Measurements from ENCODE around the gene TRIM6.
"Not testable (repeated sequence)": the region's sequence is repeated elsewhere in the genome, so short reads cannot be mapped to it uniquely, and the experiment has no call there.

TRIM6 gene

DNA sequence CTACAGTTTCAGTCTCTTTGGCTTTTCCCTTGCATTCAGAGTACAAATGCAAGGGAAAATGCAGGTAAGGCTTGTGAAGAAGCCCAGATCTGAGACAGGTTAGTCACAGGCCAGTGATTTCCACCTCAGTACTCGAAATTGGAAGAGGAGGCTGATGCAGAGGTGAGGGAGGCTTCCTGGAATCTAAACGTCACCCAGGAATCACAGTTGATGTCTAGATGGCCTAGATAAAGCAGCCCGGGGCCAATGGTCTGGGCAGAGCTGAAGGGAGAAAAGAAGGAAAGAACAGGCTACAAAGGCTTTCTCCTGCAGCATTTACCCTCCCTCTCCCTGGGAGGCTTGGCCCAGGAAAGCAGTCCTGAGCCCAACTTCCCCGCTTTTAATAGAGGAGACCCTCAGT, 8.5 kb downstream of the TRIM6 start:
- no peak for DNase-seq

GRCh38 chr11:5605849-5606248, 9.4 kb downstream of the TRIM6 start:
- no peak for DNase-seq

GRCh38 chr11:5608808-5609207, 12.4 kb downstream of the TRIM6 start:
- no peak for DNase-seq

DNA sequence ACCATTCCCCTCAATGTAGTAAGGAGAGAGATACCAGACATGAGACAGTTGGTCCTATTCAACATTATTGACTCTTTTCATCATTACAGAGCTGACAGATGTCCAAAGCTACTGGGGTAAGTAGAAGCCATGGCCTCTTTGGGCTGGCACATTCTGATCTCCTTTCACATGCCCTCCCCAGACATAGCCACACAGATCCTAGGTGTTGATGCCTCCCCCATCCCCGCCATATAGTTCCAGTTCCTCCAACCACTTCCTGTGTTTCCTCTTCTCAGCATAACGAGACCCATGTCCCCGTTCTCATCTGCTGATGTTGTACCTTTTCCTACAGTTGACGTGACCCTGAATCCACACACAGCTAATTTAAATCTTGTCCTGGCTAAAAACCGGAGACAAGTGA, 14.0 kb downstream of the TRIM6 start:
- DNase-seq, result no peak

DNA sequence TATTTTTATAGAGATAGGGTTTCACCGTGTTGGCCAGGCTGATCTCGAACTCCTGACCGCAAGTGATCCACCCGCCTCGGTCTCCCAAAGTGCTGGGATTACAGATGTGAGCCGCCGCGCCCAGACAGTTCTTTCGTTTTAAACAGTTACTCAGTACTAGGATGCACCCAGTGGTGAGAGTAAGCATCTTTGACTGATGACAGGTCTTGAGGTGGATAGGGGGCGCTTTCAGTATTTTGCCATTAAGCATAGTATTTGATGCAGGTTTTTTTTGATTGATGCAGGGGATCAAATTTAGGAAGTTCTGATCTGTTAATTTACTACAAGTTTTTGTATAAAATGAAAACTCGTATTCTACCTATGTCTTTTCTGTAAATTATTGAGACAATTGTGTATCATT, 15.2 kb downstream of the TRIM6 start:
- no peak for DNase-seq

GRCh38 chr11:5618807-5619206, 22.4 kb downstream of the TRIM6 start:
- no peak for DNase-seq

DNA sequence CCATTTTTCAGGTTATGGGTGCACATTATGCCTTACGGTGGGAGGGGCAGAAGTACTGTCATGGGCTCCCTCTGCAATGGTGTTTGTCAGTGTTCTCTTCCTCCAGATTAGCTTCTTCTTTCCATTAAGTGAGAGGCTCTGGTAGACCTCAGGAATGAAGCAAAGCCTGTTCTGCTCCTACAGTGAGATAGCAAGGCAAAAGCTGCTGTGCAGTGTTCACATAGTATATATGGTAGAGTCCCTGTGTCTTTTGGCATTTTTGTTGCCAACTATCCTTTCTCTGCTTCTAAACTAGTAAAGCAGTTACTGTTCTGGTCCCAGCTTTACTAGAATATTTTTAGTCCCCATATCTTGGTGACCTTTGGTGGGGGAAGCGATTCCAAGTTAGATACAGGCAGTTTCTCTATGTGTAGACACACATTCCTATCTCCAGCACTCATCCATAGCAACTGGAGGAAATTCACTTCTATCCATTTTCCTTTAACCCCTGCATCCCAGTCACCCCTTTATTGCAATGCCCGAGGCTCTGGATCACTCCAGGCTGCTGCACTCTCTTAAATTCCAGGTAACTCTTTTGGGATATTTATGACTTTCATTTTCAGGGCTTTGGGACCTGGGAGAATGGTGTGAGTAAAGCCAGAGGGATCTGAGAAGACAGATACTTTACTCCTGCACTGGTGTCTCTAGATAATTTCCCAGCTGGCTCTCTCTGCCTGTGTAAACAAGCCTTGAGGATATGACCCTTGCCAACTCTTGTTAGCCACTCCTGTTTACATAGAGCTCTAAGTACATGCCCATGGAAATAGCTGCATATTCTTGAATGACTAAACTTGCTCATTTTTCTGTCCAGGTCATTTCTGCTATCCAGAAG, 24.4 kb downstream of the TRIM6 start:
- no peak for DNase-seq

DNA sequence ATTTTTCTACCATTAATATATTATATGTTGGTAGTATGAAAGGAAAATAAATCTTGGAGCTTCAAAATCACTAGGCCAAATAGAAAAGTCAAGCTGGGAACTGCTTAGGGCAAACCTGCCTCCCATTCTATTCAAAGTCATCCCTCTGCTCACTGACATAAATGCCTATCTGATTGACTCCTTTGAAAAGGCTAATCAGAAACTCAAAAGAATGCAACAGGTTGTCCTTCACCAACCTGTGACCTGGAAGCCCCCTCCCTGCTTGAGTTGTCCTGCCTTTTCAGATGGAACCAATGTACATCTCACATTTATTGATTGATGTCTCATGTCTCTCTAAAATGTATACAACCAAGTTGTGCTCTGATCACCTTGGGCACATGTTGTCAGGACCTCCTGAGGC, 25.1 kb downstream of the TRIM6 start:
- no peak for DNase-seq

- DNase-seq, result no peak
These were observed 26.4 kb downstream of the TRIM6 start for GRCh38 chr11:5622802-5623201.

DNA sequence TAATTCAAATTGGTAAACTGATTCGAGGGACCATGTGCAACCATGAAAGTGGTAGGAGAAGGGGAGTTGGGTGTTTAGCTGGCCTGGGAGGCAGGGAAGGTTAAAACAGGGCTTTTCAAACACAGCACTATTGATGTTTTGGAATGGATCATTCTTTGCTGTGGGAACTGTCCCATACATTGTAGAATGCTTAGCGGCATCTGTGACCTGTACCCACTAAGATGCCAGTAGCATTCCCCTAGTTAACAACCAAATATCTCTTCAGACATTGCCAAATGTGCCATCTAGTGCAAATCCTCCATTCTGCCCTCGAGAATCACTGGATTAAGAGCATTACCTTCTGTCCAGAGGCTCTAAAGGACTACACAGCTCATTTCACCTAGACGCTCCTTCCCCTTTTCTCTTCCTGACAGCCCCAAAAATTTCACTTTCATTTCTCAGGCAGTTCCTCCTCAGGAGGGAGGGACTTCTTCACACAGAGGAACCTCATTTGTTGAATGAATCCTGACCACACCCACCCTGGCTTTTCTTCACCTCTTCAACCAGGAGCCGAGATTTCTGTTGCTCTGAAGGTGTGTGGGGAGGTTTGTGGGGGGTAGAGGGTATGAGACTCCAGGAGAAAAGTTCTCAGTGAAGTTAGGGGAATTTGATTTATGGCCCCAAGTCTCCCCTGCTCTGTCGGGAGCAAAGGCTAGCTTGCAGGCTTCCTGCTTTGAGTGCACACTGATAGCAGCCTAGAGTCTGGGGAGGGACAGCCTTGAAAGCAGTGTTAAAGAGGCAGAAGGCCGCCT, 28.2 kb downstream of the TRIM6 start, which contains the start of gene TRIM34:
Gene TRIM34, plus strand, starts transcription at position 513 of the 791 bp plus-strand sequence. CDS start 7,331 bp downstream, outside the sequence.
- no peak for DNase-seq

GRCh38 chr11:5625281-5625680, 28.8 kb downstream of the TRIM6 start:
- no peak for DNase-seq

GRCh38 chr11:5626196-5626595, 29.8 kb downstream of the TRIM6 start:
- no peak for DNase-seq

GRCh38 chr11:5631417-5631816, 35.0 kb downstream of the TRIM6 start:
- DNase-seq, result no peak

DNA sequence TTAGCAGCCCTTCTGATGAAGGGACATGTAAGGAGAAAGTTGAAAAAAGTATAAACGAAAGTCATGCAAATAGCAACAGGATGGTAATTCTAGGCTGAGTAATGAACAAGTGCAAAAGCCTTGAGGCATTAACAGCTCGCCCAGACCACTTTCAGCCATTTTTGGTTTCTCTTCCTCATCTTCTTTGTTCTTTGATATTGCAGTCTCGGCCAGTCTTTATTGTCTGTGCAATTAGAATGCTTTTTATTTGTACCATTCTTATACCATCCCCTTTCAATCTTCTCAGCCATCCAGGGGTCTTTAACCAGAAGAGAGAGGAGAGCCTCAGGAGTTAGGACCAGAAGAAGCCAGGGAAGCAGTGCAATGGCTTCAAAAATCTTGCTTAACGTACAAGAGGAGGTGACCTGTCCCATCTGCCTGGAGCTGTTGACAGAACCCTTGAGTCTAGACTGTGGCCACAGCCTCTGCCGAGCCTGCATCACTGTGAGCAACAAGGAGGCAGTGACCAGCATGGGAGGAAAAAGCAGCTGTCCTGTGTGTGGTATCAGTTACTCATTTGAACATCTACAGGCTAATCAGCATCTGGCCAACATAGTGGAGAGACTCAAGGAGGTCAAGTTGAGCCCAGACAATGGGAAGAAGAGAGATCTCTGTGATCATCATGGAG, 35.7 kb downstream of the TRIM6 start:
- no peak for DNase-seq

- DNase-seq, result no peak
These were observed 43.5 kb downstream of the TRIM6 start for GRCh38 chr11:5639953-5640352.

GRCh38 chr11:5643585-5643984, 47.1 kb downstream of the TRIM6 start:
- DNase-seq, result no peak

GRCh38 chr11:5646139-5646538, 49.7 kb downstream of the TRIM6 start:
- no peak for DNase-seq

- DNase-seq, result no peak
These were observed 59.0 kb downstream of the TRIM6 start for GRCh38 chr11:5655474-5655873.

- DNase-seq, result not testable (repeated sequence)
These were observed 60.5 kb downstream of the TRIM6 start for GRCh38 chr11:5656956-5657355.

DNA sequence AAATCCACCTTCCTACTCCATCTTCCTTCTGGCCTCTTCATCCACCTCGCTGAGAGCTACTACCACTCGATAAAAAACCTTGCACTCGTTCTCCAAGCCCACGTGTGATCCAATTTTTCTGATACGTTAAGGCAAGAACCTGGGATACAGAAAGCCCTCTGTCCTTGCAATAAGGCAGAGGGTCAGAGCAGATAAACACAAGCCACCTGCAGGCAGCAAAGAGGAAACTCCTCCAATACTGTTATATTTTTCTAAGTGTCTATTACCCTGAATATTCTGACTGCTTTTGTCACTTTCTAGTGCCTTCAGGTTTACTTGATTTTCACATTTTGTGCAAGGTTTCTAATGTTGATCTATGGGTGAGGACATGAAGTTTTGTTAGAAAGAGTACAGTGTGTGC, 61.9 kb downstream of the TRIM6 start:
- DNase-seq, result no peak

Data from NCI-H526 treated with DMSO at 0.1 percent for 48 hours (cell line).